IMR-90 (cell line): ENCODE results near the gene LETM1. TPM values are rescaled to one million over a fixed set of nuclear protein-coding genes. Genes with fewer than 3 reads are reported as not detected.

Source experiments
- ATAC-seq: fragments of 200-7000 bp; cut with Tn5 transposase; 2 replicates; pipeline ENCODE4 v1.9.1; 2020; ENCODE audit warnings: low read depth, mild to moderate bottlenecking, moderate library complexity
- BruUV-seq: library from RNA; stranded (reverse); fragments of 400-500 nt; replicated peaks from 2 replicates; lab custom pipeline; 2021; lab: Mats Ljungman, UMichigan
- CTCF ChIA-PET: fragments of 300-600 bp; formaldehyde crosslinking; extraction: SDS; loops from one replicate; lab custom pipeline; 2021; ENCODE audit warnings: antibody characterized with exemption; lab: Yijun Ruan, JAX
- POLR2A ChIA-PET: fragments of 300-600 bp; sonication (Branson Sonifier 250); formaldehyde crosslinking; loops from one replicate; lab custom pipeline; 2022; ENCODE audit warnings: antibody characterized with exemption; ENCODE audit not compliant: unreplicated experiment; lab: Charles Lee
- DNase-seq: peaks from one replicate; pipeline ENCODE4 v3.0.0; 2013
- H2AFZ ChIP-seq: replicated peaks from 2 replicates; pipeline ENCODE3; 2013; ENCODE audit warnings: low read length, mild to moderate bottlenecking; ENCODE audit not compliant: poor library complexity
- H2AK5ac ChIP-seq: 2 replicates; pipeline ENCODE4 v1.6.1; 2013; ENCODE audit warnings: low read depth, low read length, inconsistent platforms
- H2AK9ac ChIP-seq: replicated peaks from 2 replicates; pipeline ENCODE3; 2013; ENCODE audit warnings: mild to moderate bottlenecking, low read depth, low read length, moderate library complexity; ENCODE audit not compliant: poor library complexity
- H2BK120ac ChIP-seq: 2 replicates; pipeline ENCODE4 v1.6.1; 2013; ENCODE audit warnings: low read depth, low read length, inconsistent platforms
- H2BK15ac ChIP-seq: 3 replicates; pipeline ENCODE4 v1.6.1; 2013; ENCODE audit warnings: low read depth, low read length, inconsistent platforms
- H2BK20ac ChIP-seq: 2 replicates; pipeline ENCODE4 v1.6.1; 2013; ENCODE audit warnings: low read depth, mild to moderate bottlenecking, inconsistent platforms, low read length, moderate library complexity
- H2BK5ac ChIP-seq: 2 replicates; pipeline ENCODE4 v1.6.1; 2013; ENCODE audit warnings: mild to moderate bottlenecking, low read depth, low read length, inconsistent platforms; ENCODE audit not compliant: poor library complexity, severe bottlenecking
- H3K14ac ChIP-seq: replicated peaks from 2 replicates; pipeline ENCODE4 v1.6.1; 2013; ENCODE audit warnings: low read depth, low read length, inconsistent platforms
- H3K18ac ChIP-seq: 2 replicates; pipeline ENCODE4 v1.6.1; 2013; ENCODE audit warnings: low read depth, low read length, control low read depth
- H3K23ac ChIP-seq: 2 replicates; pipeline ENCODE4 v1.6.1; 2013; ENCODE audit warnings: low read depth, low read length, inconsistent platforms
- H3K27ac ChIP-seq: 2 replicates; pipeline ENCODE4 v1.5.1; 2013; ENCODE audit warnings: mild to moderate bottlenecking, control low read depth, low read length; ENCODE audit not compliant: insufficient read depth
- H3K27me3 ChIP-seq: 2 replicates; pipeline ENCODE4 v1.6.1; 2013; ENCODE audit warnings: low read length; ENCODE audit not compliant: control insufficient read depth, insufficient read depth
- H3K36me3 ChIP-seq: 2 replicates; pipeline ENCODE4 v1.6.1; 2013; ENCODE audit warnings: low read length, mixed read lengths; ENCODE audit not compliant: control insufficient read depth, insufficient read depth
- H3K4ac ChIP-seq: 2 replicates; pipeline ENCODE4 v1.6.1; 2013; ENCODE audit warnings: low read depth, low read length, inconsistent platforms
- H3K4me1 ChIP-seq: 2 replicates; pipeline ENCODE4 v1.6.1; 2013; ENCODE audit warnings: low read length, mixed read lengths; ENCODE audit not compliant: control insufficient read depth, insufficient read depth
- H3K4me2 ChIP-seq: 2 replicates; pipeline ENCODE4 v1.6.1; 2013; ENCODE audit warnings: low read depth, mild to moderate bottlenecking, control low read depth, low read length, moderate library complexity
- H3K4me3 ChIP-seq: 2 replicates; pipeline ENCODE4 v1.5.1; 2013; ENCODE audit warnings: low read depth, mild to moderate bottlenecking, control low read depth, low read length, moderate library complexity; ENCODE audit not compliant: insufficient read depth
- H3K56ac ChIP-seq: 2 replicates; pipeline ENCODE4 v1.6.1; 2013; ENCODE audit warnings: low read length, inconsistent platforms; ENCODE audit not compliant: insufficient read depth; ENCODE audit errors: extremely low read depth
- H3K79me1 ChIP-seq, 2 experiments: 2 replicates each; pipeline ENCODE4 v1.6.1; 2013; ENCODE audit warnings: low read length in 2 of 2, inconsistent platforms in 1 of 2, low read depth in 1 of 2
- H3K9ac ChIP-seq: 2 replicates; pipeline ENCODE4 v1.6.1; 2013; ENCODE audit warnings: low read depth, low read length, control low read depth
- H3K9me1 ChIP-seq: 2 replicates; pipeline ENCODE4 v1.6.1; 2013; ENCODE audit warnings: low read length, inconsistent platforms; ENCODE audit not compliant: insufficient read depth
- H3K9me3 ChIP-seq: 2 replicates; pipeline ENCODE4 v1.6.1; 2013; ENCODE audit warnings: low read length; ENCODE audit not compliant: control insufficient read depth, insufficient read depth
- H4K20me1 ChIP-seq: 2 replicates; pipeline ENCODE4 v1.6.1; 2013; ENCODE audit warnings: low read length, inconsistent platforms; ENCODE audit not compliant: insufficient read depth
- H4K5ac ChIP-seq: 2 replicates; pipeline ENCODE4 v1.6.1; 2013; ENCODE audit warnings: mild to moderate bottlenecking, low read depth, low read length, control low read depth
- H4K8ac ChIP-seq, 2 experiments: 2 replicates each; pipeline ENCODE4 v1.6.1; 2013; ENCODE audit warnings: low read depth in 2 of 2, low read length in 2 of 2, control low read depth in 1 of 2, inconsistent platforms in 1 of 2
- H4K91ac ChIP-seq: 2 replicates; pipeline ENCODE4 v1.6.1; 2013; ENCODE audit warnings: low read depth, low read length, inconsistent platforms; ENCODE audit not compliant: insufficient read depth
- CHD1 ChIP-seq: IDR thresholded peaks from 2 replicates; pipeline ENCODE4 v1.6.1; 2012; ENCODE audit warnings: low read depth, low read length, improper control_type of control experiment
- MXI1 ChIP-seq: IDR thresholded peaks from 2 replicates; pipeline ENCODE4 v1.6.1; 2012; ENCODE audit warnings: low read depth, mild to moderate bottlenecking, low read length, moderate library complexity, borderline replicate concordance
- RCOR1 ChIP-seq: IDR thresholded peaks from 2 replicates; pipeline ENCODE4 v1.6.1; 2012; ENCODE audit warnings: mild to moderate bottlenecking, low read length, improper control_type of control experiment; ENCODE audit not compliant: insufficient replicate concordance
- WGBS, 2 experiments: methylation state at CpG; one replicate each; pipeline versions ENCODE4 v1.1.5 to v1.1.7; 2013; ENCODE audit warnings: missing lambda C conversion rate in 2 of 2; ENCODE audit not compliant: insufficient read length in 1 of 2; ENCODE audit errors: extremely low coverage in 2 of 2; 5-methylcytosine and 5-hydroxymethylcytosine counted together
- dilution Hi-C: fragments of 300-500 bp; cut with HindIII; formaldehyde crosslinking; loops from one replicate; pipeline ENCODE4 v1.14.3; 2018; ENCODE audit warnings: low sequenced_read_pairs; ENCODE audit not compliant: unreplicated experiment
- in situ Hi-C: fragments of 300-500 bp; cut with MboI; formaldehyde crosslinking; loops from 3 replicates; pipeline ENCODE4 v1.14.3; 2019; ENCODE audit warnings: low sequenced_read_pairs, inconsistent platforms, mixed read lengths
- intact Hi-C: fragments of 100-400 bp; cut with micrococcal nuclease; formaldehyde crosslinking; loops from 2 replicates; pipeline ENCODE4 v1.10.0; 2022
- polyA plus RNA-seq, 3 experiments: library from polyadenylated mRNA; depleted of rRNA; stranded (reverse); fragments of >200 nt; gene quantifications; 2 replicates each; pipeline ENCODE4 v1.2.3, GENCODE V29; 2012; ENCODE audit warnings: low replicate concordance in 1 of 3
- total RNA-seq: library from RNA; depleted of rRNA; stranded (reverse); fragments of >200 nt; gene quantifications from 2 replicates; pipeline ENCODE4 v1.2.3, GENCODE V29; 2012
- TF ChIP-seq, protein P1 (sequence below): conservative IDR thresholded peaks from 2 replicates; pipeline ENCODE4 v1.5.1; 2012; ENCODE audit warnings: mild to moderate bottlenecking, low read depth, low read length, improper control_type of control experiment

Gene LETM1
- total and polyA plus RNA-seq, 2 of the 4 experiments (the other 2 are of a cell fraction) = 25.0 to 49.3 TPM

DNA sequence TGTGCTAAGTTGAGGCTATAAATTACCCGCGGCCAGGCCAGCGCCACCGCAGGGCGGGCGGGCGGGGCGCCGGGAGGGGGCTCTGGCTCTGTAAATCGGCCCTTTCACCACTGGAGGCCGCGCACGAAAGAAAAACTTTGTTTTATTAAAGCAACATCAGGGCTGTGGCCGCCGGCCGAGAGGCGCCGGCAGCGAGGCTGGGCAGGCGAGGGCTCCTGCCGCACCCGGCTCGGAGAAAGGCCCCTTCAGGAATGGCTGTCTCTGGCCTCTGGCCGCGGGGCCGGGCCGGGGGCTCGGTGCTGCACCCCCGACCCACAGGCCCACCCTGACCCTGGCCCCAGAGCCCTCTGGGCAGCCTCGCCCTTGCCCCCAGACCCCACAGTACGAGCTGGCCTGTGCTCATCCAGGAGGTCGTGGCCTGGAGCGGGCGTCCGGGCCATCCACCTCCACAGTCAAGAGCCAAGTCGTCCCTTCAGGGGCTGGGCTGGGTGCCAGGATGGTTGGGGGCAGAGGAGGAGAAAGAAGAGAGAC, 92.3 kb downstream of the LETM1 start:
- ChIA-PET POLR2A (no interaction called here), CTCF (no interaction called here)
- H3K18ac ChIP-seq = no peak overlapping the region; the same call in 1 of the 2 replicates
- H4K5ac ChIP-seq = no peak overlapping the region; the same call in 1 of the 2 replicates
- no peak overlapping the region for H2BK120ac ChIP-seq
- in situ Hi-C loops (no loop called here), intact Hi-C loops (no loop called here), dilution Hi-C loops (no loop called here)
- peak overlapping the region; percentile 60 for H2AK9ac ChIP-seq
- no peaks in the 10 kb centered on the region for H3K9me3 ChIP-seq
- TF ChIP-seq CHD1 = no peak
- TF ChIP-seq RCOR1 = no peak
- TF ChIP-seq, protein P1, sequence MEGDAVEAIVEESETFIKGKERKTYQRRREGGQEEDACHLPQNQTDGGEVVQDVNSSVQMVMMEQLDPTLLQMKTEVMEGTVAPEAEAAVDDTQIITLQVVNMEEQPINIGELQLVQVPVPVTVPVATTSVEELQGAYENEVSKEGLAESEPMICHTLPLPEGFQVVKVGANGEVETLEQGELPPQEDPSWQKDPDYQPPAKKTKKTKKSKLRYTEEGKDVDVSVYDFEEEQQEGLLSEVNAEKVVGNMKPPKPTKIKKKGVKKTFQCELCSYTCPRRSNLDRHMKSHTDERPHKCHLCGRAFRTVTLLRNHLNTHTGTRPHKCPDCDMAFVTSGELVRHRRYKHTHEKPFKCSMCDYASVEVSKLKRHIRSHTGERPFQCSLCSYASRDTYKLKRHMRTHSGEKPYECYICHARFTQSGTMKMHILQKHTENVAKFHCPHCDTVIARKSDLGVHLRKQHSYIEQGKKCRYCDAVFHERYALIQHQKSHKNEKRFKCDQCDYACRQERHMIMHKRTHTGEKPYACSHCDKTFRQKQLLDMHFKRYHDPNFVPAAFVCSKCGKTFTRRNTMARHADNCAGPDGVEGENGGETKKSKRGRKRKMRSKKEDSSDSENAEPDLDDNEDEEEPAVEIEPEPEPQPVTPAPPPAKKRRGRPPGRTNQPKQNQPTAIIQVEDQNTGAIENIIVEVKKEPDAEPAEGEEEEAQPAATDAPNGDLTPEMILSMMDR = 0 out of 2 replicates have a peak, but pooled peaks have one; percentile 20
- no peak for TF ChIP-seq MXI1
- H3K27ac ChIP-seq = no peak overlapping the region
- no peak overlapping the region for H3K4ac ChIP-seq
- no TSS peak for BruUV-seq
- no peak overlapping the region for H2BK15ac ChIP-seq
- peaks cover 4% of the 10 kb centered on the region; the same call in 1 of the 2 replicates for H3K4me1 ChIP-seq
- ATAC-seq (peak; percentile 71), DNase-seq (peak; percentile 22)
- no peaks in the 10 kb centered on the region; the same call in 1 of the 2 replicates for H3K27me3 ChIP-seq
- 0 out of 4 replicates have a peak overlapping the region, but pooled peaks of 1 of the 2 experiments have one; percentile 1 for H4K8ac ChIP-seq
- WGBS, 2 experiments = 9% methylated on average over 20 of the region's 36 CpGs; no CpG with 5 or more reads in 1 of the 2 experiments
- H2AK5ac ChIP-seq = no peak overlapping the region
- peak overlapping the region; percentile 84 for H2AFZ ChIP-seq
- no peak overlapping the region for H3K23ac ChIP-seq
- H2BK20ac ChIP-seq = no peak overlapping the region
- no peak overlapping the region for H2BK5ac ChIP-seq
- H3K14ac ChIP-seq = no peak overlapping the region
- H3K36me3 ChIP-seq = no peaks in the 10 kb centered on the region
- H3K9me1 ChIP-seq = no peaks in the 10 kb centered on the region
- no peaks in the 10 kb centered on the region for H3K79me1 ChIP-seq
- no peak overlapping the region for H3K9ac ChIP-seq
- no peaks in the 10 kb centered on the region; the same call in 1 of the 2 replicates for H4K20me1 ChIP-seq
- no peak overlapping the region for H4K91ac ChIP-seq
- no peak overlapping the region for H3K56ac ChIP-seq
- no peak overlapping the region for H3K4me2 ChIP-seq
- H3K4me3 ChIP-seq = no peak overlapping the region
